Mesodermal cell (in vitro differentiated cells): Measurements from ENCODE around the gene PPP2R2B.

Experiments
- H3K27ac ChIP-seq: 2 replicates; pipeline ENCODE4 v1.7.0; 2013; ENCODE audit warnings: mild to moderate bottlenecking, low read depth, low read length, moderate library complexity; ENCODE audit not compliant: severe bottlenecking
- H3K36me3 ChIP-seq: 2 replicates; pipeline ENCODE4 v1.7.1; 2013; ENCODE audit warnings: mild to moderate bottlenecking, low read length, moderate library complexity; ENCODE audit not compliant: control insufficient read depth, insufficient read depth
- H3K4me1 ChIP-seq: one replicate; pipeline ENCODE4 v1.7.1; 2013; ENCODE audit warnings: mild to moderate bottlenecking, low read length; ENCODE audit not compliant: insufficient read depth, control insufficient read depth, poor library complexity, severe bottlenecking
- H3K4me3 ChIP-seq: 2 replicates; pipeline ENCODE4 v1.7.0; 2013; ENCODE audit warnings: low read length, control low read depth, mild to moderate bottlenecking; ENCODE audit not compliant: insufficient read depth, poor library complexity, severe bottlenecking; ENCODE audit errors: extremely low read depth
- H3K9me3 ChIP-seq: 2 replicates; pipeline ENCODE4 v1.7.1; 2013; ENCODE audit warnings: mild to moderate bottlenecking, low read length, moderate library complexity; ENCODE audit not compliant: control insufficient read depth
- WGBS, 2 experiments: methylation state at CpG; one replicate each; pipeline ENCODE4 v1.1.5; 2013; ENCODE audit warnings: missing lambda C conversion rate in 2 of 2; ENCODE audit not compliant: insufficient coverage in 2 of 2; 5-methylcytosine and 5-hydroxymethylcytosine counted together

The PPP2R2B gene

DNA sequence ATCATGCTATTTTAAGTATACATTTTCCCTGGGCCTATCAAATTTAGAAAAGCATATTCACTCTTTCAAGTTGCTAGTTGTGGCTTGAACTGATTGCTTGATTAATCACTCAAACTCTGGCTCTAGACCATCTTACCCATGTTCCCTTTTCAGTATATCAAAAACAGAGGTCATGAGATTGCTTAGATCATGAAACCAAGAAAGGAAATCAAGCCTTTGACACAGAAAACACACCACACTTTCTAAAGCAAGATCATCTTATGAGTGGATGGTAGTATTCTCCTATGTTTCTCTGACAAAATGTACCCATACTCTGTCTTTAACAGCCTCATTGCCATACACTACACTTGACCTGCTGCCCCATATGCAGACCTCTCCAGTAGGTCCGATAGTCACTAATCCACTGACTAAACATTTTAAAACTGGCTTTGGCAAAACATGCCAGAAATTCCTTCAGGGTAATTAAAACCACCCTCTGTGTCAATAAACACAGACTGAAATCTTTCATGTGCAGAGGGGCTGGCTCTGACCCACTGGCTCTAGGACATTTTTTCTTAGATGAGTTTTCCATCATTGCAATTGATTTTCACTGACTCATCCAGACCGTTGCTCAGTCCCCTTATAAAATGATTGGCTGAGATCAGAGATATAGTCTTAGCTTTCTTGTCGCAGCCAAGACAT is 18.2 kb downstream of the PPP2R2B start:
- no peaks in the 10 kb centered on the region for H3K9me3 ChIP-seq
- H3K4me1 ChIP-seq, result no peaks in the 10 kb centered on the region
- H3K27ac ChIP-seq, result no peak overlapping the region
- no peaks in the 10 kb centered on the region for H3K36me3 ChIP-seq
- WGBS, 2 experiments, result 79 to 85% methylated on average over 2 to 3 of the region's 3 CpGs
- no peak overlapping the region for H3K4me3 ChIP-seq

DNA sequence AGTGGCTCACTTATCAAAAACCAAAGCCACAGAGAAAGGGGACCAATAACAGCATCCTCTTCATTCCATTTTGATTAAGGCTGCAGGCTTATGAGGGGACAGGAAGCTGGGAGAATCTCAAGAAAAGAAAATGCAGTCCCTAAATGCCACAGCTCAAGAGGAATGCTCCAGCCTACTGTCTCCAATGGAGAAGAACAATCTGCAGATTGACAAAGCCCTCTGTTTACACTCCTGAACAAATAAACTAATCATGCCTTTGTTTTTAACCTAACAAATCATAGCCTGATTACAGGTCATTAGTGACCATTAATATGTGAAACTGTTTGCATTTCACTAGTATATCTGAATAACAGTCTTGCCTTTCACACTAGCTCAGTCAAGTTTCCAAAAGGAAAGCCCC is 26.5 kb downstream of the PPP2R2B start:
- H3K27ac ChIP-seq, result no peak overlapping the region
- H3K4me3 ChIP-seq, result no peak overlapping the region
- H3K36me3 ChIP-seq, result no peaks in the 10 kb centered on the region
- H3K9me3 ChIP-seq, result no peaks in the 10 kb centered on the region
- no peaks in the 10 kb centered on the region for H3K4me1 ChIP-seq

DNA sequence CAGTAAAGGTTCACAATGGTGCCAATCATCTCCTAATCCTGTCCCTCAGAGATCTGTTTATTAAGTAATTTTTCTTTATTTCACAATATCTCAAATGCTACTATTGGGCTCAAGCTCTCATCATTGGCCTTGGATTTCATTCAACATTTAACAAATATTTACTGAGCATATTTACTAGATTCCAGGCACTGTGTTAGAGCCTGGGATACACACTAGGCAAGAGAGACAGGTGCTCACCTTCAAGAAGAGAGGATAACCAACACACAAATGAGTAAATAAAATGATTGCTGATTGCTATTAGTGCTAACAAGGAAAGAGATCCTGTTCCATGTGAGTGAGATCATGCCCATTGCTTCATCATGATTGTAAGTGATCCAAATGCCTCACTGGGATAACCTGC is 27.4 kb downstream of the PPP2R2B start:
- Histone ChIP-seq H3K36me3 (no peaks in the 10 kb centered on the region), H3K27ac (no peak overlapping the region), H3K9me3 (no peaks in the 10 kb centered on the region), H3K4me3 (no peak overlapping the region), H3K4me1 (no peaks in the 10 kb centered on the region)

DNA sequence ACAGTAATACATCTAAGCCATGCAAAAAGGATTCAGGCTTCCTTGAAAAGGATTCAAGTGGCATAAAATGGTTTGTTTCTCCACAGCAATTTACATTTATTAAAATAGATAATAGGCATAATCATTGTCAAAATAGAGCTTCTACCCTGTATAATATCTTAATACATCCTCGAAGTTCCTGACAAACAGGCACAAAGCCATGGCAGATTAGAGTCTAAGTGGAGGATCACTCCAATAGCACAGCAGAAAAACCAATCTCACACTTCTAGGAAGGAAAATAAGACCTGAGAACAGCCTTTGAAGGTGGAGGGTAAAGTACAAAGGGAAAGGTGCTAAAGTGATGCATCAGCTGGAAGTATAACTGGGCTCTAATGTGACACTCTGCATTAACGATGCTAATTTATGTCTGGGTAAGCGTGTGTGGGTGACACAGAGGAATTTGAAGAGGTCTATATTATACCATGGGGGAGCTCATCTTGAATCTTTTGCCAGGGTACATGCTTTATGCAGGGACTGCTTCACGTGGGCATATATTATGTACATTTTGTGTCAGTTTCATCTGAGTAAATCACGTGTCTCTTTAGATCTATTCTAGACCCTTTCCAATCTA is 28.8 kb downstream of the PPP2R2B start:
- no peaks in the 10 kb centered on the region for H3K9me3 ChIP-seq
- no peak overlapping the region for H3K27ac ChIP-seq
- 84 to 89% methylated on average over 2 to 4 of the region's 5 CpGs for WGBS, 2 experiments
- no peaks in the 10 kb centered on the region for H3K4me1 ChIP-seq
- no peak overlapping the region for H3K4me3 ChIP-seq
- no peaks in the 10 kb centered on the region for H3K36me3 ChIP-seq

DNA sequence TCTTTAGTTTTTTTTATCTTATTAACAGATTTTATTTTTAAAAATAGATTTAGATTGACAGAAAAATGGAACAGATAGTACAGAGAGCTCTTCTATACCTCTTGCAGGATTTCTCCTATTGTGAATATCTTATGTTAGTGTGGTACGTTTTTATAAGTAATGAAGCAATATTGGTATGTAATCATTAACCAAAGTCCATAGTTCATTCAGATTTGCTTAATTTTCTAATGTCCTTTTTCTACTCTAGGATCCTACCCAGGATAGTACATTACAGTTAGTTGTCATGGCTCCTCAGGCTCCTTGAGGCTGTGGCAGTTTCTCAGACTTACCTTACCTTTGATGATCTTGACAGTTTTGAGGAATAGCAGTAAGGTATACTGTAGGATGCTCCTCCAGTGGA is 30.4 kb downstream of the PPP2R2B start:
- no peak overlapping the region for H3K4me3 ChIP-seq
- no CpG with 5 or more reads among the region's 1 CpG for WGBS, 2 experiments
- H3K27ac ChIP-seq, result no peak overlapping the region
- no peaks in the 10 kb centered on the region for H3K36me3 ChIP-seq
- H3K9me3 ChIP-seq, result no peaks in the 10 kb centered on the region
- H3K4me1 ChIP-seq, result no peaks in the 10 kb centered on the region

DNA sequence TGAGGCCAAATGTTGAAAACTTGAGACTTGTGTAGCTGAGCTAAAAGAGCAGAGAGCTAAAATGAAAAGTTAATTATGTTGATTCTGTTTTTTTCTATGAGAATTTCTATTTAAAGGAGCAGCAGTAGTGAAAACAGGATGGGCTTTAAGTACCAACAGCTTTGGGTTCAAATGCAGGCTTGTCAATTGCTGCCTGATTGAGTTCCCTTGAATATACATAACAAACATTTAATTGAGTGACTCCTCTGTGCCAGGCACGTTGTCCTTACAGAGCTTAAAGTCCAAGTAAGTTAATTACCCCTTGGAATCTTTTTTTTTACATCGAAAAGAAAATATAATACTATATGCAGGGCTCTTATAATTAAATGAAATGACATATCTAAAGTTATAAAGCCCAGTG is 38.5 kb downstream of the PPP2R2B start:
- Histone ChIP-seq H3K4me3 (no peak overlapping the region), H3K27ac (no peak overlapping the region), H3K9me3 (no peaks in the 10 kb centered on the region), H3K36me3 (no peaks in the 10 kb centered on the region), H3K4me1 (no peaks in the 10 kb centered on the region)
- WGBS, 2 experiments, result no CpG with 5 or more reads among the region's 2 CpGs

DNA sequence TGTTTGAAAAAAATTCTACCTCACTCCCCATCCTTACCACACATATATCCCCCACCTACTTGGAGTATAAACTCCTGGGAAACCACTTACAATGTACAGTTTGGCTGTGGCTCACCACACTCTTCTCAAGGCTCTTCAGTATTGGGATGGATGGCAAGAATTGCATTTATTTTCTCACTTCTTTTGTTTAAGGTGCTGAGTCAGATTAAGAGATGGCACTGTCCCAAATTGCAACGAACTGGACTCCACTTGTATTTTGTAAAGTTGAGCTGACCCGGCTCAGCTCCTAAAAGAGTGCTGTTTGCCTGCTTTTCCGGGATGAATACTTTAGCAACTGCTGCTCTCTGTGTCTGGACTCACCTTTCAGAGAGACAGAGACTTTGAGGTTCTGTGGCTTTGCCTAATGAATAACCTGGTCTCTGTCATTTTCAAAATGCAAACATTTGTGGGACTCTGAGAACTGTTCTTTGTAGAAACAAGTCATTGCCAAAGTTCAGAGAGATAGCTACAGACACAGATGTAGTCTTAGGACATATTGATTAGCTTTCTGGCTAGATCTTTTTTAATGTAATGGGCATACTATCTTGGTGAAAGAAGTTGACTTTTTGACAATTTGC is 42.2 kb downstream of the PPP2R2B start:
- 79 to 81% methylated on average over 3 of the region's 3 CpGs for WGBS, 2 experiments

DNA sequence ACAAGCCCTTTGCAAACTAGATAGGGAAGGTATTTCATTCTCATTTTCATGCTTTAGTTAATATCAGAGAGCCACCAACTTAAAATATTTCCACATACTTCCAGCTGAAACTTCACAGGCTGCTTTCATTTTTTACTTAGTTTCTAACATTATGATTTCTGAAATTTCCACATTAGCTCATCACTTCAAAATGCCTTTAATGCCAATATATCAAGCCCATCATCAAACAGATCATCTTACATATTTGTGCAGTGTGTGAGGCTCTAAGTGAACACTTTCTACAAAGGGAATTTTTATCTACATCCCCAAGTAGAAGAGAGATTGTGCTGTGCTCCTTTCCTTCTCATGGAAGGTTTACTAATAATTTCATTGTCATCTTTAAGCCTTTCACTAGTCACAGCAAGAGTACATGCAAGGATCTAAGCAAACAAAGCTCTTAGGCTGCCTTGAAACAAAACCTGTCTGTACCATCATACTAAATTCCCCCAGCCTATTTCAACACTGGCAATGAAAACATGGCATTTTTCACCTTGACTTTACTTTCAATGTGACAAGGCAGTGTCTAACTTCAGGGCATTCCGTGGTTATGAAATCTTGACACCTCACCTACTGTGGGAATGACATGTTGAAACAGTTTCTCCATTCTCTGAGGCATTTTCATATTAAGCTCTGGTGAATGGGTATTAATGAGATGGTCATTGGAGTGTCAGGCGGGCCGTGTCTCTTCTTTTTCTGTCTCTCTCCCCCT is 45.4 kb downstream of the PPP2R2B start:
- Histone ChIP-seq H3K4me1 (no peaks in the 10 kb centered on the region), H3K4me3 (no peak overlapping the region), H3K36me3 (no peaks in the 10 kb centered on the region), H3K27ac (no peak overlapping the region), H3K9me3 (no peaks in the 10 kb centered on the region)
- 100% methylated on average over 1 of the region's 3 CpGs; no CpG with 5 or more reads in 1 of the 2 experiments for WGBS, 2 experiments

More for the DNA sequence above, 42.2 kb downstream of the PPP2R2B start:
- H3K36me3 ChIP-seq, result no peaks in the 10 kb centered on the region
- no peaks in the 10 kb centered on the region for H3K4me1 ChIP-seq
- H3K9me3 ChIP-seq, result no peaks in the 10 kb centered on the region
- no peak overlapping the region for H3K4me3 ChIP-seq
- no peak overlapping the region for H3K27ac ChIP-seq

DNA sequence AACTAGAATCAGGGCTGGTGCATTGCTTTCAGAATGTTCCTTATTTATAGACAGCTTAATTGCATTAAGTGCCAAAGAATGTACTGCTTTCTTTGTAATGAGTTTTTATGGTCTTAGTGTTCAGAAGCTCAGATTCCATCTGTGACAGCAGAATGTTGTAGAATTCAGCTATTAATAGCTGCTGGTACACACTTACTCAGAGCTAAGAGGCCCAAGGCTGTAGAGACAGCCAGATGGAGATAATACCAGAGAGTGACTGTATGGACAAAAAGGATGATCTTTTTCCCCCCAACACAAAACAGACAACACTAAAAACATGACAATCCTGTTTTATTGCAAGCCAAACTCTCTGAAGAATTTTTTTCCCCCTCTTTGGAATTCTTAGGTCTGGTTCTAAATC is 50.2 kb downstream of the PPP2R2B start:
- Histone ChIP-seq H3K9me3 (no peaks in the 10 kb centered on the region), H3K27ac (no peak overlapping the region), H3K36me3 (no peaks in the 10 kb centered on the region), H3K4me3 (no peak overlapping the region), H3K4me1 (no peaks in the 10 kb centered on the region)

DNA sequence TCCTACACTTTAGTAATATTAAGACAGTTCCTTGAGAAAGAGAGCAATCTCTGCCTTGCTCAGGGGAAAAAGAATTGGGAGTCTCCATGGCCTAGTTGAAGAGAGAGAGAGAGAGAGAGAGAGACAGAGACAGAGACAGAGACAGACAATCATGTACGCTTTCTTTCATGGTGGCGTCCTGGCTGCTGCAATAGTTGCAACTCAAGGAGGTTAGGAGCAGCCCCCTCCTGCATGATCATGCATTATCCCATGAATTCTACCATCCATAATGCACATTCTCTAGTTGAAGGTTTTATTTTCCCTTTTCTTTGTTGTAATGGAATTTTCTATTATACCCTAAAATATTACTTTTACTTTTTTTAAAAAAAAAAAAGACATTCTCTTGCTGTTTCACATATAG is 50.7 kb downstream of the PPP2R2B start:
- Histone ChIP-seq H3K4me3 (no peak overlapping the region), H3K27ac (no peak overlapping the region), H3K9me3 (no peaks in the 10 kb centered on the region), H3K36me3 (no peaks in the 10 kb centered on the region), H3K4me1 (no peaks in the 10 kb centered on the region)
- WGBS, 2 experiments, result 77 to 100% methylated on average over 1 to 2 of the region's 2 CpGs

DNA sequence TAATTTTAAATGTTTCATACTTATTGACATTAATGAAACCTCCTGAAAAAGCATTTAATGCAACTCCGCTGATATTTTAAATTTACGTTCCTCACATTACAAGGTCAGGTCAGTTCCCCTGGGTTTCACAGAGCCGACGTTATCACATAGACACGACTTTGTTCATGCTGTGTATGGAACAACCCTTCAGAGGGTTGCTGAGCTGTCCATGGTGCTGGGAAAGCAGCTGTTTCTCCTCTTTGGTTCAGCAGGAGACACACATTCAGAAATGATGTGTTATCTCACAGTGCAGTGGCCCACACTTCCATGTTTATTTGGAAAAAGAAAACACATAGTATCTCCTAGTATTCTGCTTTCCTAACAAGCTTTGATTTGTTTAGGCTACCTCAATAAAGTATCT is 53.5 kb downstream of the PPP2R2B start:
- no peak overlapping the region for H3K27ac ChIP-seq
- 71 to 81% methylated on average over 5 of the region's 5 CpGs for WGBS, 2 experiments
- H3K36me3 ChIP-seq, result no peaks in the 10 kb centered on the region
- no peak overlapping the region for H3K4me3 ChIP-seq
- no peaks in the 10 kb centered on the region for H3K4me1 ChIP-seq
- no peaks in the 10 kb centered on the region for H3K9me3 ChIP-seq
